Measurements from ENCODE around the gene RRP1. TPM values are rescaled to one million over a fixed set of nuclear protein-coding genes. Genes with fewer than 3 reads are reported as not detected.
"Not testable (repeated sequence)": the region's sequence is repeated elsewhere in the genome, so short reads cannot be mapped to it uniquely, and the experiment has no call there.

RRP1 gene
- total and polyA plus RNA-seq, 8 donors, result 7.6 to 18.4 (median 12.3) TPM

DNA sequence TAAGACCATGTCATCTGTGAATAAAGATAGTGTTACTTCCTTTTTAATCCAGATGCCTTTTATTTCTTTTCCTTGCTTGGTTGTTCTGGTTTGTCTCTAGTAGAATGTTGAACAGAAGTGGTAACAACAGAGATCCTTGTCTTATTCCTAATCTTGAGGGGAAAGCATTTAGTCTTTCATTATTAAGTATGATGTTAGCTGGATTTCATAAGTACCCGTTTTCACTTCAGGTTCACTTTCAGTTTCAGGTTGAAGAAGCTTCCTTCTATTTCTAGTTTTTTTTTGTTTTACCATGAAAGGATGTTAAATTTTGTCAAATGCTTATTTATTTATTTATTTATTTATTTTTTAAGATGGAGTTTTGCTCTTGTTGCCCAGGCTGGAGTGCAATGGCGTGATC, 53.4 kb downstream of the RRP1 start:
- H3K36me3 ChIP-seq, result no peaks in the 10 kb centered on the region
- WGBS, 2 donors, result 77 to 80% methylated on average over 2 of the region's 2 CpGs
- intact Hi-C loops (cut with DNase I), result no loop called here
- no peaks in the 10 kb centered on the region for H3K4me1 ChIP-seq
- ATAC-seq (no peak), FAIRE-seq (no peak), DNase-seq (no peak)
- no peak overlapping the region for H3K27ac ChIP-seq
- H3K9me3 ChIP-seq, result no peaks in the 10 kb centered on the region
- TF ChIP-seq, protein P1, sequence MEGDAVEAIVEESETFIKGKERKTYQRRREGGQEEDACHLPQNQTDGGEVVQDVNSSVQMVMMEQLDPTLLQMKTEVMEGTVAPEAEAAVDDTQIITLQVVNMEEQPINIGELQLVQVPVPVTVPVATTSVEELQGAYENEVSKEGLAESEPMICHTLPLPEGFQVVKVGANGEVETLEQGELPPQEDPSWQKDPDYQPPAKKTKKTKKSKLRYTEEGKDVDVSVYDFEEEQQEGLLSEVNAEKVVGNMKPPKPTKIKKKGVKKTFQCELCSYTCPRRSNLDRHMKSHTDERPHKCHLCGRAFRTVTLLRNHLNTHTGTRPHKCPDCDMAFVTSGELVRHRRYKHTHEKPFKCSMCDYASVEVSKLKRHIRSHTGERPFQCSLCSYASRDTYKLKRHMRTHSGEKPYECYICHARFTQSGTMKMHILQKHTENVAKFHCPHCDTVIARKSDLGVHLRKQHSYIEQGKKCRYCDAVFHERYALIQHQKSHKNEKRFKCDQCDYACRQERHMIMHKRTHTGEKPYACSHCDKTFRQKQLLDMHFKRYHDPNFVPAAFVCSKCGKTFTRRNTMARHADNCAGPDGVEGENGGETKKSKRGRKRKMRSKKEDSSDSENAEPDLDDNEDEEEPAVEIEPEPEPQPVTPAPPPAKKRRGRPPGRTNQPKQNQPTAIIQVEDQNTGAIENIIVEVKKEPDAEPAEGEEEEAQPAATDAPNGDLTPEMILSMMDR (IDR thresholded peaks at IDR 0.05), result no peak
- H3K4me3 ChIP-seq, result no peak overlapping the region
- no peaks in the 10 kb centered on the region for H3K27me3 ChIP-seq

DNA sequence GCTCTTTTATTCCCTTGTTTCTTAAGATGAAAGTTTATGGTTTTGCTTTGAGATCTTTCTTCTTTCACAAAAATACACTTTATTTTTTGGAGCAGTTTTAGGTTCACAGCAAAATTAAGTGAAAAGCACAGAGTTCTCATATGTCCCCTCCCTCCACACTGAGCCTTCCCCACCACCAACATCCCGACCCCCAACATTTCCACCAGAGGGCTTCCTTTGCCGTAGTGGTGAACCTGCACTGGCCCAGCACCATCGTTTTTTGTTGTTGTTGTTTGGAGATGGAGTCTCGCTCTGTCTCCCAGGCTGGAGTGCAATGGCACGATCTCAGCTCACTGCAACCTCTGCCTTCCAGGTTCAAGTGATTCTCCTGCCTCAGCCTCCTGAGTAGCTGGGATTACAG, 55.5 kb downstream of the RRP1 start:
- H3K9me3 ChIP-seq, result not testable (repeated sequence)

GRCh38 chr21:43845386-43845785, 56.0 kb downstream of the RRP1 start:
- 83 to 85% methylated on average over 13 of the region's 13 CpGs for WGBS, 2 donors
- intact Hi-C loops (cut with DNase I), result no loop called here
- ATAC-seq (no peak), DNase-seq (peak in 1 of 6 donors; percentile 28), FAIRE-seq (no peak)
- Histone ChIP-seq H3K27me3 (no peaks in the 10 kb centered on the region), H3K4me3 (no peak overlapping the region), H3K27ac (no peak overlapping the region), H3K36me3 (no peaks in the 10 kb centered on the region), H3K9me3 (no peaks in the 10 kb centered on the region), H3K4me1 (no peaks in the 10 kb centered on the region)
- TF ChIP-seq, protein P1 (IDR thresholded peaks at IDR 0.05), result no peak

More for the DNA sequence above, 55.5 kb downstream of the RRP1 start:
- intact Hi-C loops (cut with DNase I); FAIRE-seq; ATAC-seq; H3K4me3 ChIP-seq; H3K27me3 ChIP-seq; H3K4me1 ChIP-seq; H3K36me3 ChIP-seq; H3K27ac ChIP-seq; DNase-seq: not testable (repeated sequence)
- whole genome bisulfite sequencing, 2 donors, result 72 to 74% methylated on average over 5 of the region's 5 CpGs

- Histone ChIP-seq H3K9me3 (no peaks in the 10 kb centered on the region), H3K27me3 (no peaks in the 10 kb centered on the region), H3K36me3 (no peaks in the 10 kb centered on the region), H3K27ac (no peak overlapping the region), H3K4me3 (no peak overlapping the region), H3K4me1 (no peaks in the 10 kb centered on the region)
- TF ChIP-seq, protein P1 (IDR thresholded peaks at IDR 0.05), result no peak
- 92% methylated on average over 6 of the region's 6 CpGs for WGBS, 2 donors
- FAIRE-seq (no peak), DNase-seq (no peak), ATAC-seq (no peak)
- intact Hi-C loops (cut with DNase I), result no loop called here
These were observed 57.1 kb downstream of the RRP1 start for GRCh38 chr21:43846430-43846829.

- no peaks in the 10 kb centered on the region for H3K36me3 ChIP-seq
- H3K4me1 ChIP-seq, result no peaks in the 10 kb centered on the region
- H3K9me3 ChIP-seq, result no peaks in the 10 kb centered on the region
- H3K4me3 ChIP-seq, result no peak overlapping the region
- DNase-seq, result peak in 2 of 6 donors; percentile 23 to 40
- TF ChIP-seq, protein P1 (IDR thresholded peaks at IDR 0.05), result no peak
- ATAC-seq, result no peak
- H3K27ac ChIP-seq, result no peak overlapping the region
- intact Hi-C loops (cut with DNase I), result no loop called here
- 88 to 93% methylated on average over 14 of the region's 14 CpGs for WGBS, 2 donors
- H3K27me3 ChIP-seq, result no peaks in the 10 kb centered on the region
- FAIRE-seq, result no peak
These were observed 57.9 kb downstream of the RRP1 start for GRCh38 chr21:43847301-43847700.

Measured in pancreas (tissue), 10 donors.